ENCODE data around the gene AUTS2.

AUTS2 gene

GRCh38 chr7:70695795-70696083 is 1097.5 kb downstream of the AUTS2 start:
- DNase-seq = no peak

GRCh38 chr7:70696201-70696754 is 1098.0 kb downstream of the AUTS2 start:
- no peak for DNase-seq

- DNase-seq = no peak
These were observed 1100.1 kb downstream of the AUTS2 start for GRCh38 chr7:70698219-70698832.

- DNase-seq = no peak
These were observed 1101.0 kb downstream of the AUTS2 start for GRCh38 chr7:70699271-70699670.

GRCh38 chr7:70700055-70700940 is 1102.0 kb downstream of the AUTS2 start:
- DNase-seq = no peak

GRCh38 chr7:70700941-70701425 is 1102.7 kb downstream of the AUTS2 start:
- DNase-seq = no peak

- DNase-seq = no peak
These were observed 1103.2 kb downstream of the AUTS2 start for GRCh38 chr7:70701477-70701876.

- DNase-seq = no peak
These were observed 1103.7 kb downstream of the AUTS2 start for GRCh38 chr7:70701991-70702390.

- DNase-seq = no peak
These were observed 1105.5 kb downstream of the AUTS2 start for GRCh38 chr7:70703785-70704184.

- DNase-seq = no peak
These were observed 1106.6 kb downstream of the AUTS2 start for GRCh38 chr7:70704831-70705346.

GRCh38 chr7:70706204-70706603 is 1107.9 kb downstream of the AUTS2 start:
- no peak for DNase-seq

GRCh38 chr7:70706698-70707097 is 1108.4 kb downstream of the AUTS2 start:
- no peak for DNase-seq

- DNase-seq = no peak
These were observed 1109.6 kb downstream of the AUTS2 start for GRCh38 chr7:70707823-70708243.

GRCh38 chr7:70710011-70710480 is 1111.8 kb downstream of the AUTS2 start:
- no peak for DNase-seq

- no peak for DNase-seq
These were observed 1112.4 kb downstream of the AUTS2 start for GRCh38 chr7:70710651-70711050.

- DNase-seq = no peak
These were observed 1113.2 kb downstream of the AUTS2 start for GRCh38 chr7:70711452-70711851.

- no peak for DNase-seq
These were observed 1114.7 kb downstream of the AUTS2 start for GRCh38 chr7:70712942-70713341.

GRCh38 chr7:70714506-70715038 is 1116.3 kb downstream of the AUTS2 start:
- no peak for DNase-seq

GRCh38 chr7:70717553-70718329 is 1119.5 kb downstream of the AUTS2 start:
- no peak for DNase-seq

- no peak for DNase-seq
These were observed 1120.8 kb downstream of the AUTS2 start for GRCh38 chr7:70719125-70719524.

- DNase-seq = no peak
These were observed 1122.1 kb downstream of the AUTS2 start for GRCh38 chr7:70720191-70720873.

- DNase-seq = no peak
These were observed 1123.2 kb downstream of the AUTS2 start for GRCh38 chr7:70721500-70721899.

Data from NK-92 treated with Interleukin-12 subunit alpha and Interleukin-12 subunit beta, amount 100 ng/mL, for 24 hours (cell line).